ENCODE data around the gene UGCG. TPM values are rescaled to one million over a fixed set of nuclear protein-coding genes. Genes with fewer than 3 reads are reported as not detected.

Gene UGCG
- total and polyA plus RNA-seq, 9 of the 15 experiments (the other 6 are each of a cell fraction or from before 2014, with no cell fraction given): 20.0 to 40.3 (median 29.2) TPM

DNA sequence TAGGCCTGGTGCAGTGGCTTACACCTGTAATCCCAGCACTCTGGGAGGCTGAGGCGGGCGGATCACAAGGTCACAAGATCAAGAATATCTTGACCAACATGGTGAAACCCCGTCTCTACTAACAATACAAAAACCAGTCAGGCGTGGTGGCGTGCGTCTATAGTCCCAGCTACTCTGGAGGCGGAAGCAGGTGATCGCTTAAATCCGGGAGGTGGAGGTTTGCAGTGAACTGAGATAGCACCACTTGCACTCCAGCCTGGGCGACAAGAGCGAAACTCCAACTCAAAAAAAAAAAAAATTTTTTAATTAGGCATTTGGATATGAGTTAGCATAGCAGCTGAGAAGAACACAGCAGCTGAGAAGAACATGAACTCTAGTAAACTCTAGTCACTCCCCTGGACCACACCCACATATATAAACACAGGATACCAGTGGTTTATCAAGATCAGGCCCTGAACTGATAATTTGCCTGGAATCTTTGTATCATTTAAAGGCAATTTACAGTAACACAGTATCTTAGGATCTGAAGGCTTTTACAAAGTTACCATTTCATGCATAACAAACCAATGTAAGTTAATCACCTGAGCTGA lies 4.6 kb upstream of the UGCG start (continued):
- TF ChIP-seq FOXM1 (IDR thresholded peaks at IDR 0.05; ENCODE audit: low read depth): 0 out of 2 replicates have a peak, but pooled peaks have one; percentile 34
- TF ChIP-seq FOXM1 (CRISPR knock-in tag; IDR thresholded peaks at IDR 0.05; ENCODE audit: low read depth): no peak
- TF ChIP-seq, protein P1, sequence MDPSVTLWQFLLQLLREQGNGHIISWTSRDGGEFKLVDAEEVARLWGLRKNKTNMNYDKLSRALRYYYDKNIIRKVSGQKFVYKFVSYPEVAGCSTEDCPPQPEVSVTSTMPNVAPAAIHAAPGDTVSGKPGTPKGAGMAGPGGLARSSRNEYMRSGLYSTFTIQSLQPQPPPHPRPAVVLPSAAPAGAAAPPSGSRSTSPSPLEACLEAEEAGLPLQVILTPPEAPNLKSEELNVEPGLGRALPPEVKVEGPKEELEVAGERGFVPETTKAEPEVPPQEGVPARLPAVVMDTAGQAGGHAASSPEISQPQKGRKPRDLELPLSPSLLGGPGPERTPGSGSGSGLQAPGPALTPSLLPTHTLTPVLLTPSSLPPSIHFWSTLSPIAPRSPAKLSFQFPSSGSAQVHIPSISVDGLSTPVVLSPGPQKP (CRISPR knock-in tag; IDR thresholded peaks at IDR 0.05): no peak
- TF ChIP-seq, protein P2, sequence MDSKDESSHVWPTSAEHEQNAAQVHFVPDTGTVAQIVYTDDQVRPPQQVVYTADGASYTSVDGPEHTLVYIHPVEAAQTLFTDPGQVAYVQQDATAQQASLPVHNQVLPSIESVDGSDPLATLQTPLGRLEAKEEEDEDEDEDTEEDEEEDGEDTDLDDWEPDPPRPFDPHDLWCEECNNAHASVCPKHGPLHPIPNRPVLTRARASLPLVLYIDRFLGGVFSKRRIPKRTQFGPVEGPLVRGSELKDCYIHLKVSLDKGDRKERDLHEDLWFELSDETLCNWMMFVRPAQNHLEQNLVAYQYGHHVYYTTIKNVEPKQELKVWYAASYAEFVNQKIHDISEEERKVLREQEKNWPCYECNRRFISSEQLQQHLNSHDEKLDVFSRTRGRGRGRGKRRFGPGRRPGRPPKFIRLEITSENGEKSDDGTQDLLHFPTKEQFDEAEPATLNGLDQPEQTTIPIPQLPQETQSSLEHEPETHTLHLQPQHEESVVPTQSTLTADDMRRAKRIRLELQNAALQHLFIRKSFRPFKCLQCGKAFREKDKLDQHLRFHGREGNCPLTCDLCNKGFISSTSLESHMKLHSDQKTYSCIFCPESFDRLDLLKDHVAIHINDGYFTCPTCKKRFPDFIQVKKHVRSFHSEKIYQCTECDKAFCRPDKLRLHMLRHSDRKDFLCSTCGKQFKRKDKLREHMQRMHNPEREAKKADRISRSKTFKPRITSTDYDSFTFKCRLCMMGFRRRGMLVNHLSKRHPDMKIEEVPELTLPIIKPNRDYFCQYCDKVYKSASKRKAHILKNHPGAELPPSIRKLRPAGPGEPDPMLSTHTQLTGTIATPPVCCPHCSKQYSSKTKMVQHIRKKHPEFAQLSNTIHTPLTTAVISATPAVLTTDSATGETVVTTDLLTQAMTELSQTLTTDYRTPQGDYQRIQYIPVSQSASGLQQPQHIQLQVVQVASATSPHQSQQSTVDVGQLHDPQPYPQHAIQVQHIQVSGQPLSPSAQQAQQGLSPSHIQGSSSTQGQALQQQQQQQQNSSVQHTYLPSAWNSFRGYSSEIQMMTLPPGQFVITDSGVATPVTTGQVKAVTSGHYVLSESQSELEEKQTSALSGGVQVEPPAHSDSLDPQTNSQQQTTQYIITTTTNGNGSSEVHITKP (IDR thresholded peaks at IDR 0.05; ENCODE audit: partially characterized antibody): no peak
- no peak for TF ChIP-seq NFIX (CRISPR knock-in tag; IDR thresholded peaks at IDR 0.05; ENCODE audit: low read depth)
- TF ChIP-seq SRSF9 (IDR thresholded peaks at IDR 0.05; ENCODE audit: borderline replicate concordance, low read depth, low read length): no peak
- no peak for TF ChIP-seq ZNF699 (CRISPR knock-in tag; IDR thresholded peaks at IDR 0.05; ENCODE audit: insufficient replicate concordance)
- TF ChIP-seq, protein P3, sequence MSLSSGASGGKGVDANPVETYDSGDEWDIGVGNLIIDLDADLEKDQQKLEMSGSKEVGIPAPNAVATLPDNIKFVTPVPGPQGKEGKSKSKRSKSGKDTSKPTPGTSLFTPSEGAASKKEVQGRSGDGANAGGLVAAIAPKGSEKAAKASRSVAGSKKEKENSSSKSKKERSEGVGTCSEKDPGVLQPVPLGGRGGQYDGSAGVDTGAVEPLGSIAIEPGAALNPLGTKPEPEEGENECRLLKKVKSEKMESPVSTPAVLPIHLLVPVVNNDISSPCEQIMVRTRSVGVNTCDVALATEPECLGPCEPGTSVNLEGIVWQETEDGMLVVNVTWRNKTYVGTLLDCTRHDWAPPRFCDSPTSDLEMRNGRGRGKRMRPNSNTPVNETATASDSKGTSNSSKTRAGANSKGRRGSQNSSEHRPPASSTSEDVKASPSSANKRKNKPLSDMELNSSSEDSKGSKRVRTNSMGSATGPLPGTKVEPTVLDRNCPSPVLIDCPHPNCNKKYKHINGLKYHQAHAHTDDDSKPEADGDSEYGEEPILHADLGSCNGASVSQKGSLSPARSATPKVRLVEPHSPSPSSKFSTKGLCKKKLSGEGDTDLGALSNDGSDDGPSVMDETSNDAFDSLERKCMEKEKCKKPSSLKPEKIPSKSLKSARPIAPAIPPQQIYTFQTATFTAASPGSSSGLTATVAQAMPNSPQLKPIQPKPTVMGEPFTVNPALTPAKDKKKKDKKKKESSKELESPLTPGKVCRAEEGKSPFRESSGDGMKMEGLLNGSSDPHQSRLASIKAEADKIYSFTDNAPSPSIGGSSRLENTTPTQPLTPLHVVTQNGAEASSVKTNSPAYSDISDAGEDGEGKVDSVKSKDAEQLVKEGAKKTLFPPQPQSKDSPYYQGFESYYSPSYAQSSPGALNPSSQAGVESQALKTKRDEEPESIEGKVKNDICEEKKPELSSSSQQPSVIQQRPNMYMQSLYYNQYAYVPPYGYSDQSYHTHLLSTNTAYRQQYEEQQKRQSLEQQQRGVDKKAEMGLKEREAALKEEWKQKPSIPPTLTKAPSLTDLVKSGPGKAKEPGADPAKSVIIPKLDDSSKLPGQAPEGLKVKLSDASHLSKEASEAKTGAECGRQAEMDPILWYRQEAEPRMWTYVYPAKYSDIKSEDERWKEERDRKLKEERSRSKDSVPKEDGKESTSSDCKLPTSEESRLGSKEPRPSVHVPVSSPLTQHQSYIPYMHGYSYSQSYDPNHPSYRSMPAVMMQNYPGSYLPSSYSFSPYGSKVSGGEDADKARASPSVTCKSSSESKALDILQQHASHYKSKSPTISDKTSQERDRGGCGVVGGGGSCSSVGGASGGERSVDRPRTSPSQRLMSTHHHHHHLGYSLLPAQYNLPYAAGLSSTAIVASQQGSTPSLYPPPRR (CRISPR knock-in tag; IDR thresholded peaks at IDR 0.05; ENCODE audit: borderline replicate concordance): no peak
- TF ChIP-seq, protein P4, sequence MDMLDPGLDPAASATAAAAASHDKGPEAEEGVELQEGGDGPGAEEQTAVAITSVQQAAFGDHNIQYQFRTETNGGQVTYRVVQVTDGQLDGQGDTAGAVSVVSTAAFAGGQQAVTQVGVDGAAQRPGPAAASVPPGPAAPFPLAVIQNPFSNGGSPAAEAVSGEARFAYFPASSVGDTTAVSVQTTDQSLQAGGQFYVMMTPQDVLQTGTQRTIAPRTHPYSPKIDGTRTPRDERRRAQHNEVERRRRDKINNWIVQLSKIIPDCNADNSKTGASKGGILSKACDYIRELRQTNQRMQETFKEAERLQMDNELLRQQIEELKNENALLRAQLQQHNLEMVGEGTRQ (CRISPR knock-in tag; IDR thresholded peaks at IDR 0.05): no peak
- no peak for TF ChIP-seq ZNF174 (CRISPR knock-in tag; IDR thresholded peaks at IDR 0.05)
- peak; percentile 58 for TF ChIP-seq TAL1 (IDR thresholded peaks at IDR 0.05)
- no peak for TF ChIP-seq ZBTB8A (IDR thresholded peaks at IDR 0.05; ENCODE audit: partially characterized antibody)
- TF ChIP-seq, protein P5, sequence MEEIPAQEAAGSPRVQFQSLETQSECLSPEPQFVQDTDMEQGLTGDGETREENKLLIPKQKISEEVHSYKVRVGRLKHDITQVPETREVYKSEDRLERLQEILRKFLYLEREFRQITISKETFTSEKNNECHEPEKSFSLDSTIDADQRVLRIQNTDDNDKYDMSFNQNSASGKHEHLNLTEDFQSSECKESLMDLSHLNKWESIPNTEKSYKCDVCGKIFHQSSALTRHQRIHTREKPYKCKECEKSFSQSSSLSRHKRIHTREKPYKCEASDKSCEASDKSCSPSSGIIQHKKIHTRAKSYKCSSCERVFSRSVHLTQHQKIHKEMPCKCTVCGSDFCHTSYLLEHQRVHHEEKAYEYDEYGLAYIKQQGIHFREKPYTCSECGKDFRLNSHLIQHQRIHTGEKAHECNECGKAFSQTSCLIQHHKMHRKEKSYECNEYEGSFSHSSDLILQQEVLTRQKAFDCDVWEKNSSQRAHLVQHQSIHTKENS (CRISPR knock-in tag; IDR thresholded peaks at IDR 0.05): no peak
- peak; percentile 78 for TF ChIP-seq EGR1 (conservative IDR thresholded peaks at IDR 0.05)
